GM19468 (cell line): ENCODE data around the gene PDE7B.
"Not testable (repeated sequence)": the region's sequence is repeated elsewhere in the genome, so short reads cannot be mapped to it uniquely, and the experiment has no call there.

ENCODE experiments used
- ATAC-seq: cut with Tn5 transposase; IDR thresholded peaks from one replicate; pipeline ENCODE4 v1.9.1; 2021; ENCODE audit warnings: mild to moderate bottlenecking, moderate library complexity, moderate number of reproducible peaks; ENCODE audit not compliant: unreplicated experiment; ENCODE audit errors: extremely low read depth

The PDE7B gene

GRCh38 chr6:136129365-136129764, 277.9 kb downstream of the PDE7B start:
- no peak for ATAC-seq

- no peak for ATAC-seq
These were observed 282.8 kb downstream of the PDE7B start for GRCh38 chr6:136134268-136134667.

GRCh38 chr6:136134751-136135150, 283.2 kb downstream of the PDE7B start:
- no peak for ATAC-seq

- no peak for ATAC-seq
These were observed 284.8 kb downstream of the PDE7B start for GRCh38 chr6:136136274-136136673.

GRCh38 chr6:136137008-136137692, 285.6 kb downstream of the PDE7B start:
- no peak for ATAC-seq

GRCh38 chr6:136137739-136138402, 286.4 kb downstream of the PDE7B start:
- ATAC-seq = no peak

GRCh38 chr6:136139111-136139510, 287.6 kb downstream of the PDE7B start:
- not testable (repeated sequence) for ATAC-seq

GRCh38 chr6:136144251-136145023, 292.9 kb downstream of the PDE7B start:
- no peak for ATAC-seq

GRCh38 chr6:136146130-136146529, 294.6 kb downstream of the PDE7B start:
- no peak for ATAC-seq

- no peak for ATAC-seq
These were observed 295.8 kb downstream of the PDE7B start for GRCh38 chr6:136147342-136147741.

GRCh38 chr6:136148051-136148450, 296.6 kb downstream of the PDE7B start:
- no peak for ATAC-seq

GRCh38 chr6:136148523-136148922, 297.0 kb downstream of the PDE7B start:
- ATAC-seq = no peak

GRCh38 chr6:136149311-136149710, 297.8 kb downstream of the PDE7B start:
- no peak for ATAC-seq

- ATAC-seq = no peak
These were observed 299.5 kb downstream of the PDE7B start for GRCh38 chr6:136150961-136151360.

GRCh38 chr6:136153707-136154375, 302.3 kb downstream of the PDE7B start:
- ATAC-seq = no peak

- no peak for ATAC-seq
These were observed 303.7 kb downstream of the PDE7B start for GRCh38 chr6:136155191-136155590.

GRCh38 chr6:136157743-136158142, 306.2 kb downstream of the PDE7B start:
- ATAC-seq = no peak

GRCh38 chr6:136158387-136158821, 306.9 kb downstream of the PDE7B start:
- no peak for ATAC-seq

- ATAC-seq = no peak
These were observed 307.5 kb downstream of the PDE7B start for GRCh38 chr6:136158971-136159370.

GRCh38 chr6:136160250-136160649, 308.7 kb downstream of the PDE7B start:
- no peak for ATAC-seq

GRCh38 chr6:136161950-136162349, 310.4 kb downstream of the PDE7B start:
- no peak for ATAC-seq
